GM21723 (cell line): ENCODE results near the gene ZNHIT6.
"Not testable (repeated sequence)": the region's sequence is repeated elsewhere in the genome, so short reads cannot be mapped to it uniquely, and the experiment has no call there.

Experiments used
- ATAC-seq: cut with Tn5 transposase; IDR thresholded peaks from one replicate; pipeline ENCODE4 v1.9.1; 2021; ENCODE audit warnings: mild to moderate bottlenecking, moderate library complexity; ENCODE audit not compliant: unreplicated experiment

ZNHIT6 gene

GRCh38 chr1:85707990-85708828 is at the start of gene ZNHIT6:
Gene ZNHIT6, minus strand, starts transcription at chr1:85708433. Its CDS starts 149 bp downstream, at chr1:85708284.
- peak; percentile 87 for ATAC-seq

GRCh38 chr1:85756864-85757263 is 48.6 kb upstream of the ZNHIT6 start:
- no peak for ATAC-seq

GRCh38 chr1:85748120-85748519 is 39.9 kb upstream of the ZNHIT6 start:
- ATAC-seq = no peak

GRCh38 chr1:85746777-85747176 is 38.5 kb upstream of the ZNHIT6 start:
- no peak for ATAC-seq

GRCh38 chr1:85743814-85744213 is 35.6 kb upstream of the ZNHIT6 start:
- no peak for ATAC-seq

GRCh38 chr1:85734931-85735330 is 26.7 kb upstream of the ZNHIT6 start:
- no peak for ATAC-seq

GRCh38 chr1:85718678-85719340 is 10.6 kb upstream of the ZNHIT6 start:
- ATAC-seq = no peak

- ATAC-seq = not testable (repeated sequence)
Observed at GRCh38 chr1:85714418-85715114, 6.3 kb upstream of the ZNHIT6 start.

GRCh38 chr1:85708829-85709227 is 595 bp upstream of the ZNHIT6 start:
- ATAC-seq = no peak

GRCh38 chr1:85707267-85707989 is 805 bp downstream of the ZNHIT6 start:
- peak; percentile 35 for ATAC-seq

GRCh38 chr1:85705940-85706339 is 2.3 kb downstream of the ZNHIT6 start:
- no peak for ATAC-seq

GRCh38 chr1:85700422-85700821 is 7.8 kb downstream of the ZNHIT6 start:
- ATAC-seq = no peak

- ATAC-seq = no peak
Observed at GRCh38 chr1:85697895-85698294, 10.3 kb downstream of the ZNHIT6 start.

GRCh38 chr1:85692730-85693314 is 15.4 kb downstream of the ZNHIT6 start:
- no peak for ATAC-seq

GRCh38 chr1:85689775-85690404 is 18.3 kb downstream of the ZNHIT6 start:
- ATAC-seq = no peak

- ATAC-seq = no peak
Observed at GRCh38 chr1:85683292-85684025, 24.8 kb downstream of the ZNHIT6 start.

GRCh38 chr1:85681087-85681486 is 27.1 kb downstream of the ZNHIT6 start:
- no peak for ATAC-seq

GRCh38 chr1:85678193-85678592 is 30.0 kb downstream of the ZNHIT6 start:
- ATAC-seq = no peak

GRCh38 chr1:85677656-85678055 is 30.6 kb downstream of the ZNHIT6 start:
- ATAC-seq = no peak
